Measurements from ENCODE around the gene ALOX5.
A peak's percentile ranks its signal among the peaks of the same experiment; 100 is the strongest.
"Not testable (repeated sequence)": the region's sequence is repeated elsewhere in the genome, so short reads cannot be mapped to it uniquely, and the experiment has no call there.

Gene ALOX5
- 4.0 to 8.7 (median 6.6) reads per million in 4 donors for total RNA-seq

- DNase-seq: peak in 2 of 5 donors; percentile 32 to 46
Observed at GRCh38 chr10:45373576-45374349, at the start of gene ALOX5. Gene ALOX5, plus strand, starts transcription at chr10:45374216. Its CDS starts 64 bp downstream, at chr10:45374280.

GRCh38 chr10:45325116-45325515 is 48.9 kb upstream of the ALOX5 start:
- DNase-seq: no peak

GRCh38 chr10:45326864-45327263 is 47.2 kb upstream of the ALOX5 start:
- not testable (repeated sequence) for DNase-seq

- not testable (repeated sequence) for DNase-seq
Observed at GRCh38 chr10:45331824-45332223, 42.2 kb upstream of the ALOX5 start.

GRCh38 chr10:45339894-45340293 is 34.1 kb upstream of the ALOX5 start:
- no peak for DNase-seq

GRCh38 chr10:45340420-45340819 is 33.6 kb upstream of the ALOX5 start:
- DNase-seq: not testable (repeated sequence)

GRCh38 chr10:45346652-45347335 is 27.2 kb upstream of the ALOX5 start:
- not testable (repeated sequence) for DNase-seq

GRCh38 chr10:45347464-45347863 is 26.6 kb upstream of the ALOX5 start:
- DNase-seq: not testable (repeated sequence)

GRCh38 chr10:45348196-45348765 is 25.7 kb upstream of the ALOX5 start:
- DNase-seq: not testable (repeated sequence)

- DNase-seq: no peak
Observed at GRCh38 chr10:45353186-45353585, 20.8 kb upstream of the ALOX5 start.

- DNase-seq: no peak
Observed at GRCh38 chr10:45354261-45354660, 19.8 kb upstream of the ALOX5 start.

- DNase-seq: no peak
Observed at GRCh38 chr10:45355494-45355893, 18.5 kb upstream of the ALOX5 start.

GRCh38 chr10:45358961-45359360 is 15.1 kb upstream of the ALOX5 start:
- not testable (repeated sequence) for DNase-seq

- DNase-seq: peak in 1 of 5 donors; percentile 28
Observed at GRCh38 chr10:45361983-45362799, 11.8 kb upstream of the ALOX5 start.

GRCh38 chr10:45367643-45368042 is 6.4 kb upstream of the ALOX5 start:
- not testable (repeated sequence) for DNase-seq

- no peak for DNase-seq
Observed at GRCh38 chr10:45368181-45368580, 5.8 kb upstream of the ALOX5 start.

GRCh38 chr10:45370202-45370955 is 3.6 kb upstream of the ALOX5 start:
- DNase-seq: no peak

- DNase-seq: no peak
Observed at GRCh38 chr10:45371560-45371959, 2.5 kb upstream of the ALOX5 start.

- DNase-seq: no peak
Observed at GRCh38 chr10:45372251-45372951, 1.6 kb upstream of the ALOX5 start.

GRCh38 chr10:45373003-45373575 is 927 bp upstream of the ALOX5 start:
- no peak for DNase-seq
